K562 (cell line): ENCODE measurements around the gene DEDD.

Experiments
- BCLAF1 ChIP-seq, 2 experiments: fragments of 450-650 bp in 1 of 2; IDR thresholded peaks; 2 replicates each; pipeline ENCODE4 v1.6.1; 2011 to 2017; ENCODE audit warnings: low read depth in 2 of 2, antibody characterized with exemption in 1 of 2, borderline replicate concordance in 1 of 2, low read length in 1 of 2, mild to moderate bottlenecking in 1 of 2, mixed read lengths in 1 of 2; ENCODE audit not compliant: control insufficient read depth in 1 of 2
- CTCF ChIP-seq, 3 experiments: IDR thresholded peaks in 2 of 3; conservative IDR thresholded peaks in 1 of 3; 2 replicates each; pipeline ENCODE4 v1.5.1; 2011 to 2012; ENCODE audit warnings: low read length in 3 of 3, mild to moderate bottlenecking in 3 of 3, control low read depth in 2 of 3, improper control_type of control experiment in 1 of 3, inconsistent platforms in 1 of 3, low read depth in 1 of 3, mixed read lengths in 1 of 3, moderate library complexity in 1 of 3; ENCODE audit not compliant: insufficient read depth in 2 of 3
- ELF2 ChIP-seq: fragments of 250-450 bp; sonication (Bioruptor Pico); IDR thresholded peaks from 2 replicates; pipeline ENCODE4 v1.5.0; 2021; ENCODE audit warnings: mild to moderate bottlenecking
- ETV6 ChIP-seq, 3 experiments: fragments of 150-350 bp in 1 of 3; sonication (generic) in 1 of 3; formaldehyde crosslinking in 1 of 3; IDR thresholded peaks; 2 replicates each; pipeline versions ENCODE4 v1.6.1 to v1.8.0; 2014 to 2022; ENCODE audit warnings: borderline replicate concordance in 2 of 3, low read depth in 2 of 3, antibody characterized with exemption in 1 of 3, low read length in 1 of 3, mild to moderate bottlenecking in 1 of 3, missing genetic modification reagents in 1 of 3
- FOXA1 ChIP-seq: fragments of 450-650 bp; IDR thresholded peaks from 2 replicates; pipeline ENCODE4 v1.6.1; 2016; ENCODE audit warnings: mild to moderate bottlenecking, borderline replicate concordance
- POLR2G ChIP-seq: fragments of 200-400 bp; formaldehyde crosslinking; IDR thresholded peaks from 2 replicates; pipeline ENCODE4 v1.6.1; 2017; ENCODE audit warnings: low read depth, mild to moderate bottlenecking, antibody characterized with exemption, low read length, moderate library complexity
- SAFB2 ChIP-seq: fragments of 200-400 bp; formaldehyde crosslinking; IDR thresholded peaks from 2 replicates; pipeline ENCODE4 v1.6.1; 2018; ENCODE audit warnings: borderline replicate concordance, low read length, low read depth, moderate library complexity; ENCODE audit not compliant: severe bottlenecking
- ZNF780A ChIP-seq: fragments of 250-450 bp; sonication (Bioruptor Pico); IDR thresholded peaks from 2 replicates; pipeline ENCODE4 v1.5.0; 2021; ENCODE audit warnings: mild to moderate bottlenecking

- no peak for TF ChIP-seq FOXA1
- no peak for TF ChIP-seq ELF2 (CRISPR knock-in tag)
- TF ChIP-seq SAFB2 = no peak
- no peak for TF ChIP-seq ETV6 (IDR thresholded peaks at IDR 0.05; ENCODE audit: borderline replicate concordance in 1 of 2, low read depth in 2 of 2, low read length in 1 of 2)
- no peak for TF ChIP-seq ETV6 (CRISPR knock-in tag; IDR thresholded peaks at IDR 0.05; ENCODE audit: borderline replicate concordance)
- no peak for TF ChIP-seq ZNF780A (CRISPR knock-in tag)
- no peak for TF ChIP-seq CTCF (IDR thresholded peaks at IDR 0.05 in 2 of 3, conservative IDR thresholded peaks at IDR 0.05 in 1 of 3; ENCODE audit: insufficient read depth in 2 of 3, low read depth in 1 of 3, low read length in 3 of 3)
- no peak for TF ChIP-seq BCLAF1 (IDR thresholded peaks at IDR 0.05; ENCODE audit: borderline replicate concordance in 1 of 2, control insufficient read depth in 1 of 2, low read depth in 2 of 2, low read length in 1 of 2)
- no peak for TF ChIP-seq POLR2G
Measured at GRCh38 chr1:161174911-161175310, 42.4 kb upstream of the DEDD start.
